H9 (cell line): ENCODE measurements around the gene PITPNM1. TPM values are rescaled to one million over a fixed set of nuclear protein-coding genes. Genes with fewer than 3 reads are reported as not detected.
A peak's percentile ranks its signal among the peaks of the same experiment; 100 is the strongest.

ENCODE experiments used
- DNase-seq: peaks from one replicate; pipeline ENCODE4 v3.0.0-alpha.2; 2017
- H2AFZ ChIP-seq: one replicate; pipeline ENCODE4 v1.6.1; 2013; ENCODE audit warnings: mild to moderate bottlenecking, low read length, control low read depth, moderate library complexity
- H2AK5ac ChIP-seq: 2 replicates; pipeline ENCODE4 v1.6.1; 2013; ENCODE audit warnings: low read length, control low read depth, mixed read lengths; ENCODE audit not compliant: insufficient read length
- H2BK120ac ChIP-seq: one replicate; pipeline ENCODE4 v1.6.1; 2013; ENCODE audit warnings: low read depth, mild to moderate bottlenecking, low read length, control low read depth, inconsistent platforms; ENCODE audit not compliant: poor library complexity, severe bottlenecking
- H2BK12ac ChIP-seq: 2 replicates; pipeline ENCODE4 v1.6.1; 2013; ENCODE audit warnings: low read length, control low read depth, mixed read lengths, low read depth; ENCODE audit not compliant: insufficient read length
- H2BK15ac ChIP-seq: 2 replicates; pipeline ENCODE4 v1.6.1; 2013; ENCODE audit warnings: low read depth, low read length, control low read depth
- H2BK20ac ChIP-seq: one replicate; pipeline ENCODE4 v1.6.1; 2013; ENCODE audit warnings: low read depth, mild to moderate bottlenecking, low read length, control low read depth, inconsistent platforms; ENCODE audit not compliant: poor library complexity, severe bottlenecking
- H2BK5ac ChIP-seq: 2 replicates; pipeline ENCODE4 v1.6.1; 2013; ENCODE audit warnings: low read length, control low read depth, mixed read lengths; ENCODE audit not compliant: insufficient read length
- H3K14ac ChIP-seq: 2 replicates; pipeline ENCODE4 v1.6.1; 2013; ENCODE audit warnings: low read length, control low read depth; ENCODE audit not compliant: insufficient read depth
- H3K18ac ChIP-seq: 2 replicates; pipeline ENCODE4 v1.6.1; 2013; ENCODE audit warnings: low read depth, mild to moderate bottlenecking, mixed read lengths, low read length, control low read depth; ENCODE audit not compliant: insufficient read length
- H3K23ac ChIP-seq: 2 replicates; pipeline ENCODE4 v1.6.1; 2013; ENCODE audit warnings: low read length, control low read depth, mixed read lengths, low read depth; ENCODE audit not compliant: insufficient read length
- H3K23me2 ChIP-seq: 2 replicates; pipeline ENCODE4 v1.6.1; 2013; ENCODE audit warnings: low read depth, mild to moderate bottlenecking, mixed read lengths, low read length, control low read depth; ENCODE audit not compliant: insufficient read length, poor library complexity, severe bottlenecking
- H3K27ac ChIP-seq: 2 replicates; pipeline ENCODE4 v1.5.1; 2013; ENCODE audit warnings: low read length, control low read depth, mixed read lengths, low read depth; ENCODE audit not compliant: insufficient read length
- H3K27me3 ChIP-seq: 2 replicates; pipeline ENCODE4 v1.6.1; 2013; ENCODE audit warnings: low read length, control low read depth, inconsistent platforms; ENCODE audit not compliant: insufficient read depth
- H3K4ac ChIP-seq: 2 replicates; pipeline ENCODE4 v1.6.1; 2013; ENCODE audit warnings: low read depth, mild to moderate bottlenecking, control low read depth, inconsistent platforms, low read length, moderate library complexity
- H3K4me1 ChIP-seq: 2 replicates; pipeline ENCODE4 v1.6.1; 2013; ENCODE audit warnings: low read length, control low read depth, inconsistent platforms; ENCODE audit not compliant: insufficient read depth
- H3K4me2 ChIP-seq: 2 replicates; pipeline ENCODE4 v1.6.1; 2013; ENCODE audit warnings: low read length, control low read depth, mixed read lengths; ENCODE audit not compliant: insufficient read length, insufficient read depth
- H3K56ac ChIP-seq: 2 replicates; pipeline ENCODE4 v1.6.1; 2013; ENCODE audit warnings: low read depth, mild to moderate bottlenecking, mixed read lengths, low read length, control low read depth; ENCODE audit not compliant: insufficient read length
- H3K79me1 ChIP-seq: 2 replicates; pipeline ENCODE4 v1.6.1; 2013; ENCODE audit warnings: low read depth, mild to moderate bottlenecking, moderate library complexity, low read length, control low read depth, inconsistent platforms; ENCODE audit not compliant: insufficient read depth, poor library complexity, severe bottlenecking
- H3K79me2 ChIP-seq: 2 replicates; pipeline ENCODE4 v1.6.1; 2013; ENCODE audit warnings: low read length, control low read depth, inconsistent platforms; ENCODE audit not compliant: insufficient read depth
- H3K9ac ChIP-seq: 2 replicates; pipeline ENCODE4 v1.6.1; 2013; ENCODE audit warnings: low read length, control low read depth, mixed read lengths; ENCODE audit not compliant: insufficient read length; ENCODE audit errors: extremely low read depth
- H3K9me3 ChIP-seq: one replicate; pipeline ENCODE4 v1.6.1; 2013; ENCODE audit warnings: low read depth, low read length, inconsistent platforms; ENCODE audit not compliant: control insufficient read depth
- H3T11ph ChIP-seq: one replicate; pipeline ENCODE4 v1.6.1; 2013; ENCODE audit warnings: mild to moderate bottlenecking, low read length, control low read depth, inconsistent platforms
- H4K20me1 ChIP-seq: one replicate; pipeline ENCODE4 v1.6.1; 2013; ENCODE audit not compliant: control insufficient read depth, insufficient read length, insufficient read depth
- H4K5ac ChIP-seq: 2 replicates; pipeline ENCODE4 v1.6.1; 2013; ENCODE audit warnings: low read depth, mild to moderate bottlenecking, mixed read lengths, low read length, control low read depth; ENCODE audit not compliant: insufficient read length
- H4K8ac ChIP-seq: replicated peaks from 2 replicates; pipeline ENCODE4 v1.6.1; 2013; ENCODE audit warnings: low read length, control low read depth, mixed read lengths, low read depth; ENCODE audit not compliant: insufficient read length
- H4K91ac ChIP-seq: 2 replicates; pipeline ENCODE4 v1.6.1; 2013; ENCODE audit warnings: low read depth, mild to moderate bottlenecking, moderate library complexity, mixed read lengths, low read length, control low read depth; ENCODE audit not compliant: insufficient read length
- H3K27ac Mint-ChIP-seq, 3 experiments: 2 replicates in 2 of 3; 3 replicates in 1 of 3; pipeline ENCODE4 v1.8.0; 2020 to 2021; ENCODE audit warnings: mixed read lengths in 3 of 3, mild to moderate bottlenecking in 1 of 3, moderate library complexity in 1 of 3
- H3K27me3 Mint-ChIP-seq: 2 replicates; pipeline ENCODE4 v1.8.0; 2021; ENCODE audit warnings: low read depth, mild to moderate bottlenecking, moderate library complexity, mixed read lengths
- H3K36me3 Mint-ChIP-seq, 3 experiments: 2 replicates in 2 of 3; 3 replicates in 1 of 3; pipeline ENCODE4 v1.8.0; 2020 to 2021; ENCODE audit warnings: low read depth in 3 of 3, mixed read lengths in 3 of 3; ENCODE audit not compliant: insufficient read depth in 1 of 3
- H3K4me1 Mint-ChIP-seq, 2 experiments: 2 replicates each; pipeline ENCODE4 v1.8.0; 2020; ENCODE audit warnings: mixed read lengths in 2 of 2
- H3K4me3 Mint-ChIP-seq, 2 experiments: 2 replicates in 1 of 2; 3 replicates in 1 of 2; pipeline ENCODE4 v1.8.0; 2020 to 2021; ENCODE audit warnings: mild to moderate bottlenecking in 2 of 2, mixed read lengths in 2 of 2, moderate library complexity in 1 of 2
- H3K9me3 Mint-ChIP-seq, 2 experiments: 2 replicates in 1 of 2; 3 replicates in 1 of 2; pipeline ENCODE4 v1.8.0; 2020; ENCODE audit warnings: mild to moderate bottlenecking in 2 of 2, mixed read lengths in 2 of 2, moderate library complexity in 1 of 2
- WGBS: extraction: QIAGEN DNeasy Blood & Tissue Kit; methylation state at CpG from one replicate; pipeline ENCODE4 v1.1.7; 2013; ENCODE audit warnings: missing lambda C conversion rate, low lambda C conversion rate, mixed read lengths; ENCODE audit not compliant: insufficient read length; ENCODE audit errors: extremely low coverage; 5-methylcytosine and 5-hydroxymethylcytosine counted together
- total RNA-seq: library from RNA; stranded (reverse); gene quantifications from 2 replicates; pipeline ENCODE4 v1.2.1, GENCODE V29; 2021
- TF ChIP-seq, protein P1 (sequence below): fragments of 200-600 bp; sonication (generic); conservative IDR thresholded peaks from 3 replicates; pipeline ENCODE4 v1.8.0; 2021; ENCODE audit warnings: antibody characterized with exemption, mild to moderate bottlenecking

The PITPNM1 gene
- total RNA-seq, 1 experiment from 2014 or later, result 43.5 TPM

GRCh38 chr11:67468056-67468455 is 37.1 kb downstream of the PITPNM1 start:
- Histone ChIP-seq H3T11ph (no peak overlapping the region), H4K5ac (no peak overlapping the region), H3K23ac (no peak overlapping the region), H4K20me1 (no peaks in the 10 kb centered on the region), H3K18ac (no peak overlapping the region), H3K9me3 (no peaks in the 10 kb centered on the region), H2BK15ac (no peak overlapping the region), H3K4ac (no peak overlapping the region), H2BK5ac (no peak overlapping the region), H2BK20ac (no peak overlapping the region), H4K91ac (no peak overlapping the region), H3K4me2 (peak overlapping the region; percentile 67), H4K8ac (no peak overlapping the region), H3K9ac (peak overlapping the region; percentile 43), H2AK5ac (no peak overlapping the region), H3K79me1 (no peaks in the 10 kb centered on the region), H2BK12ac (no peak overlapping the region), H3K56ac (no peak overlapping the region), H3K14ac (no peak overlapping the region), H3K79me2 (no peaks in the 10 kb centered on the region), H3K27me3 (peaks cover 3% of the 10 kb centered on the region; the same call in 1 of the 2 replicates), H3K27ac (no peak overlapping the region), H3K4me1 (no peaks in the 10 kb centered on the region; the same call in 1 of the 2 replicates), H3K23me2 (peaks cover 12% of the 10 kb centered on the region), H2BK120ac (no peak overlapping the region), H2AFZ (no peak overlapping the region)
- H3K27me3 Mint-ChIP-seq, result peaks cover 6% of the 10 kb centered on the region
- TF ChIP-seq, protein P1, sequence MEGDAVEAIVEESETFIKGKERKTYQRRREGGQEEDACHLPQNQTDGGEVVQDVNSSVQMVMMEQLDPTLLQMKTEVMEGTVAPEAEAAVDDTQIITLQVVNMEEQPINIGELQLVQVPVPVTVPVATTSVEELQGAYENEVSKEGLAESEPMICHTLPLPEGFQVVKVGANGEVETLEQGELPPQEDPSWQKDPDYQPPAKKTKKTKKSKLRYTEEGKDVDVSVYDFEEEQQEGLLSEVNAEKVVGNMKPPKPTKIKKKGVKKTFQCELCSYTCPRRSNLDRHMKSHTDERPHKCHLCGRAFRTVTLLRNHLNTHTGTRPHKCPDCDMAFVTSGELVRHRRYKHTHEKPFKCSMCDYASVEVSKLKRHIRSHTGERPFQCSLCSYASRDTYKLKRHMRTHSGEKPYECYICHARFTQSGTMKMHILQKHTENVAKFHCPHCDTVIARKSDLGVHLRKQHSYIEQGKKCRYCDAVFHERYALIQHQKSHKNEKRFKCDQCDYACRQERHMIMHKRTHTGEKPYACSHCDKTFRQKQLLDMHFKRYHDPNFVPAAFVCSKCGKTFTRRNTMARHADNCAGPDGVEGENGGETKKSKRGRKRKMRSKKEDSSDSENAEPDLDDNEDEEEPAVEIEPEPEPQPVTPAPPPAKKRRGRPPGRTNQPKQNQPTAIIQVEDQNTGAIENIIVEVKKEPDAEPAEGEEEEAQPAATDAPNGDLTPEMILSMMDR, result no peak
- no peak for DNase-seq
- peaks cover 0 to 4% (median 0%) of the 10 kb centered on the region in 3 experiments; a peak in 2 of 7 replicates for H3K36me3 Mint-ChIP-seq
- peak overlapping the region; percentile 87 to 90 for H3K4me3 Mint-ChIP-seq
- no peaks in the 10 kb centered on the region for H3K9me3 Mint-ChIP-seq
- no CpG with 5 or more reads among the region's 5 CpGs for WGBS
- H3K27ac Mint-ChIP-seq, result peak overlapping the region; percentile 63 to 95 (median 80); a peak in 4 of 7 replicates
- H3K4me1 Mint-ChIP-seq, result peaks cover 20 to 25% of the 10 kb centered on the region in 2 experiments
